NOMO-1 treated with DMSO at 0.1 percent for 48 hours (cell line): ENCODE measurements around the gene ANLN.
A peak's percentile ranks its signal among the peaks of the same experiment; 100 is the strongest.

Experiments
- DNase-seq: peaks from one replicate; lab custom pipeline; 2025; ENCODE audit not compliant: unreplicated experiment; lab: John Stamatoyannopoulos, UW

ANLN gene

GRCh38 chr7:36407636-36408550 is 18.2 kb downstream of the ANLN start:
- no peak for DNase-seq

GRCh38 chr7:36408589-36408988 is 18.9 kb downstream of the ANLN start:
- DNase-seq, result no peak

GRCh38 chr7:36409180-36409579 is 19.5 kb downstream of the ANLN start:
- DNase-seq, result no peak

- DNase-seq, result no peak
These were observed 25.5 kb downstream of the ANLN start for GRCh38 chr7:36415144-36415543.

DNA sequence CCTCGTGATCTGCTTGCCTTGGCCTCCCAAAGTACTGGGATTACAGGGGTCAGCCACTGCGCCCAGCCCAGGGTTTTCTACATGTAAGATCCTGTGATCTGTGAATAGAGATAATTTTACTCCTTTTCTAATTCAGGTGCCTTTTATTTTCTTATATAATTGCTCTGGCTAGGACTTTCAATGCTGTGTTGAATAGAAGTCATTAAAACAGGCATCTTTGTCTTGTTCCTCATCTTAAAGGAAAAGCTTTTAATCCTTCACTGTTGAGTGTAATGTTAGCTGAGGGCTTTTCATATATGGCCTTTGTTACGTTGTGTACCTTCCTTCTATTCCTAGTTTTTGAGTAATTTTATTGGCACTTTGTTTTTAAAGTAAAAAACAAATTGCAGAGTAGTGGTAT is 26.6 kb downstream of the ANLN start:
- no peak for DNase-seq

DNA sequence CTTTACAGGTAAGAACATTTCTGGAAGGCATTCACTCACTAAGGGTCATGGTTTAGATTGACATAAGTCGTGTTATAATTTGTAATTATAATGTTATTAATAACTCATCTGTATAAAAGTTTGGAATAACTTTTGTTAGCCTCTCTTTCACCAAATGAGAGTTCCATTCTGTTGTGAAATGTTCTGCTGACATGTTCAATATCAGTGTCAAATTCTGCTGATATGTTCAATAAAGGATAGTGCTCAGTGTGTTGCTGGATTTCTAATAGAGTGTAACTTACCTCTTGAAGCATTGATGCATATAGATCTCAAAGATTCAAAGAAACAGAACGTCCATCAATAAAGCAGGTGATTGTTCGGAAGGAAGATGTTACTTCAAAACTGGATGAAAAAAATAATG is 30.6 kb downstream of the ANLN start:
- DNase-seq, result no peak

DNA sequence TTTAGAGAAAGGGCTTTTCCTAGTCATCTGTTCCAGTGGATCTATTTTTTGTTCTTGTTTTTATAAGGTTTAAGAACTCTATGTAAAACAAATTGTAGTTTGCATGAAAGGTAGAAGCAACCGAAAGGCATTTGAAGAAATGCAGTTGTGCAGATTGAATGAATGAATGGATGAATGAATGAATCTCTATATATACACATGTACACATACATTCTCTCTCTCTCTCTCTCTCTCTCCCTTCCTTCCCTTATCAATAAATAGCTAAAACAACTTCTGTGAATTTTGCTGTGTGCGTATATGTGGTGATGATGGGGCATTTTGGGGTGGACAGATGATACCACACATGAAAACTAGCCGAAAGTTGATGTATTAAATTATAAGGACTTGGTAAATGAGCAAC is 32.4 kb downstream of the ANLN start:
- no peak for DNase-seq

- no peak for DNase-seq
These were observed 34.0 kb downstream of the ANLN start for GRCh38 chr7:36423633-36424032.

GRCh38 chr7:36430186-36430585 is 40.5 kb downstream of the ANLN start:
- DNase-seq, result no peak

DNA sequence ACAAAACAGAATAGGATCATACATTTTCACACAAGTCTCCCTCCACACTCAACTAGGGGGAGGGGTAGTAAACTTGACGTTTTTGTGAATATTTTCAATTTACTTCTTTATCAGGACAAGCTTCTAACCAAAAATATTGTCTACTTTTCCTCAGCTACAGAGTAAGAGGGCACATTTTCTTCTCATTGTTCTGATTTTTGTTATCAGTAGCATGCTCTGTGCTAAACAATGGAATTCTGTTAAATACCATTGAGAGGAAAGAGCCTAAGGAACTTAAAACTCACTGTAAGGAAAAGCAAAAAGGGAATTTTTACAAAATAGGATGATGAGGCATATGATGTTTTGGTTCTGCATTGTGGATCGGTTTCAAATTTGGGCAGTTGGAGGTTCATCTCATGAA is 41.2 kb downstream of the ANLN start:
- DNase-seq, result no peak

- no peak for DNase-seq
These were observed 48.5 kb downstream of the ANLN start for GRCh38 chr7:36438211-36438610.

DNA sequence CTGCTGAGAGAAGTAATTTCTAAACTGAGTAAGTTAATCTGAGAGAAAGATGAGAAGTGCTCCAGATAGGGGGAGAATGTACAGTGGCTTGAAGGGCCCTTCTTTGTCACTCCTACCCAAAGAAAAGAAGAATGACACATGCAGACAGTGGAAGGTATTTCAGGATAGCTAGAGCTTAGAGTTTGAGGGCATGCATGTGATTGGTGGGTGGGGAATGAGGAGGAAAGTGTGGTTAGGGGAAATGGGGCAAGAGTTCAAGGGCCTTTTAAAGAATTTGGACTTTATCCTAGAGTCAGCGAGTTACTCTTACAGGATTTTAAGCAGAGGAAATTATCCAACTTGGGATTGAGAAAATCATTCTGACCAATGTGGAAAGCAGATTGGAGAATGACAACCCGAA is 50.0 kb downstream of the ANLN start:
- DNase-seq, result no peak

GRCh38 chr7:36440880-36441279 is 51.2 kb downstream of the ANLN start:
- no peak for DNase-seq

GRCh38 chr7:36441344-36442022 is 51.8 kb downstream of the ANLN start:
- no peak for DNase-seq

DNA sequence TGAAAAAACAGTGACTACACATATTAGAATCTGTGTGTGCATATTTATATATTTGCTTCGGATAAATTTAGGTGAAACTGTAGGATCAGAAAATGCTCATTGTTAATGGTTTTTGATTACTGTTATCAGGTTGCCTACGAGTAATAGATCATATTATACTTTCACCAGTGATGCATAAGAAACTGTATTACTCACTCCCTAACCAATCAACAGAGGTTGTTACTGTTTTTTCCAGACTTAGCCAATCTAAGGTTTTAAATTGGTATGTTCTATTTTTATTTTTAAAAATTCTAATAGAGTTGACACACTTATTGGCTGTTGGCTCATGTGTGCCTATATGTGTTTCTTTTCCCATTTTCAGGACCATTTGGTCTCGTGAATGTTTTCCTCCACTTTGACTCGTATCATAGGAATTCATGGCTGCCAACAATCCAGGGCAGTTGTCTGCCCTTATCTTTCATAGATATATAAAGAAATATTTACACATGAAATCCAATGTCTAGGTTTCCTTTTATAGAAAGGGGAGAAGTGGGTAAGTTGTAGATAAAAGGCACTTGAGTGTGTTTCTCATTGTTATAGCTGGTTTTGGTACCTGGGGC is 59.2 kb downstream of the ANLN start:
- no peak for DNase-seq

- no peak for DNase-seq
These were observed 60.0 kb downstream of the ANLN start for GRCh38 chr7:36449685-36450084.

DNA sequence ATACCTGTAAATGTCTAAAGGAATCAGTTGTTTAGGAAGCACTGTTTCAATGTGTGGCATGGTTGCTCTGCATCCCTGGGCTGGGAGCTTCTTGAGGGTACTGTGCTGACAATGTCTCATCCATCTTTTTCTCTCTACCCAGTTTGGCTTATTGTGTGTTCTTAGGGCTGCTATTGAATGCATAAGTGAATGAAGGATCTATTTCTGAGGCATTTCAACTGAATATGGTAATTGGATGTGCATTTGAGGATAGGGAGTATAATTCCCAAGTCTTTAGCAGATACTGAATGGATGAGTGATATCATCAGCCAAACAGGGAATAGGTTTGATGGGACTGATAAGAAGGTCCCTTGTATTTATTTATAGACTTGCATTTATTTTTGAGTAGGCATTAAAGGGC is 64.1 kb downstream of the ANLN start:
- no peak for DNase-seq

DNA sequence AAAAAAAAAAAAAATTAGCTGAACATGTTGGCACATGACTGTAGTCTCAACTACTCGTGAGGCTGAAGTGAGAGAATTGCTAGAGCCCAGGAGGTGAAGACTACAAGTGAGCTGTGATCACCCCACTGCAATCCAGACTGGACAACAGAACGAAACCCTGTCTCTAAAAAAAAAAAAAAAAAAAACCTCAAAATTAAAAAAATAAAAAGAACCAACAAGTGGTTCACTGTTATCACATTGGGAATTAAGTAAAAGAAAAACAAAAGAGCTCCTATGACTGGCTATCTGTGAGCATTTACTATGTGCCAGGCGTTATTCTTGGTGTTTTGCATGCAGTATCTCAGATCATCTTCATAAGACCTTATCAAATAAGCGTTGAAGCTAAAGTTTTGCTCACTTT is 66.0 kb downstream of the ANLN start:
- no peak for DNase-seq

DNA sequence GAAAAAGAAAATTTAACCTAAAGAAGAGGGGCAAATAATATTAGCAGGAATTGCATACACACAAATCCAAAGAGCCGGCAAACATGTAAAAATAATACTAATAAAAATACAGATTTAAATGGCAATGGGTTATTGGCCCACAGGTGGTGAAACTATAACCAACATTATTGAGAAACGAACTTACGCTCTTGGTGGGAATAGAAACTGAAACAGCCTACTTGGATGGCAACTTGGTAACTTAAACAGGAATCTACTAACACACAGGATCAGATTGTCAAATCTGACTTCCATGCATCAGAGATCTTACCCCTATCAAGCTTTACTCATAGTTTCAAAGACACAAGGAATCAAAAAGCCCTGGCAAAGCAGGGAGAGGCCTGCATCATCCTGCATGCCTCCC is 66.5 kb downstream of the ANLN start:
- peak; percentile 9 for DNase-seq

DNA sequence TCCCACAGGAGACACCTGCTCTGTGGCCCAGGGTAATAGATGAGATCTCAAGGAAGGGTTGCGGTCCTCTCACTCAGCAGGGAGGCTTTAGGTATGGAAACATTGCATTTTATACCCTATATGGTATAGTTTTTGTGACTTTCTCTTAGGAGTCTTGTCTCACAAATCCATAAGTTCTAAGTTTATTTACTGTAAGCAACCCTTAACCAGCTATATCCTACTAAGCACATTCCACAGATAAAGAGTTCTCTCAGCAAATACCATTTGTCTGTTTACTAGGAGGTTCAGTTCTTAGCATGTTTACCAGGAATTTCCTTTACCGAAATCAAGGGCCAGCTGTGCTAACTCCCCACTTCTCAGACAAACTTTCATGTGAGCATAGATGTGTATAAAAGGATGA is 66.9 kb downstream of the ANLN start:
- no peak for DNase-seq

- DNase-seq, result no peak
These were observed 69.7 kb downstream of the ANLN start for GRCh38 chr7:36459236-36459960.
